Measurements from ENCODE around the gene N4BP2L2. TPM values are rescaled to one million over a fixed set of nuclear protein-coding genes. Genes with fewer than 3 reads are reported as not detected.

The N4BP2L2 gene
- total and polyA plus RNA-seq, 2 experiments from 2014 or later, result 63.1 to 160 TPM

GRCh38 chr13:32548837-32549236 is 10.2 kb upstream of the N4BP2L2 start:
- H3K27ac ChIP-seq (ENCODE audit: low read depth), result no peak overlapping the region
- H4K20me1 ChIP-seq (replicated peaks; ENCODE audit: insufficient read depth), result no peaks in the 10 kb centered on the region
- no peaks in the 10 kb centered on the region for H3K9me2 ChIP-seq (ENCODE audit: insufficient read depth)
- H3F3A ChIP-seq (replicated peaks; ENCODE audit: low read depth), result no peaks in the 10 kb centered on the region
- H3K4me1 Mint-ChIP-seq, result no peaks in the 10 kb centered on the region
- H3K4me2 ChIP-seq, result no peak overlapping the region
- no peaks in the 10 kb centered on the region for H3K4me1 ChIP-seq (ENCODE audit: insufficient read depth)
- H3K36me3 Mint-ChIP-seq (ENCODE audit: low read depth), result no peaks in the 10 kb centered on the region
- DNase-seq (ENCODE audit: low spot score), result no peak
- H3K36me3 ChIP-seq (ENCODE audit: insufficient read depth), result no peaks in the 10 kb centered on the region
- no peaks in the 10 kb centered on the region for H3K79me2 ChIP-seq (replicated peaks; ENCODE audit: insufficient read depth)
- no peak overlapping the region for H3K27ac Mint-ChIP-seq
- peaks cover 4% of the 10 kb centered on the region for H3K27me3 Mint-ChIP-seq (ENCODE audit: insufficient read depth, low read depth, poor library complexity)
- no peak overlapping the region for H2AFZ ChIP-seq
- TF ChIP-seq, protein P1, sequence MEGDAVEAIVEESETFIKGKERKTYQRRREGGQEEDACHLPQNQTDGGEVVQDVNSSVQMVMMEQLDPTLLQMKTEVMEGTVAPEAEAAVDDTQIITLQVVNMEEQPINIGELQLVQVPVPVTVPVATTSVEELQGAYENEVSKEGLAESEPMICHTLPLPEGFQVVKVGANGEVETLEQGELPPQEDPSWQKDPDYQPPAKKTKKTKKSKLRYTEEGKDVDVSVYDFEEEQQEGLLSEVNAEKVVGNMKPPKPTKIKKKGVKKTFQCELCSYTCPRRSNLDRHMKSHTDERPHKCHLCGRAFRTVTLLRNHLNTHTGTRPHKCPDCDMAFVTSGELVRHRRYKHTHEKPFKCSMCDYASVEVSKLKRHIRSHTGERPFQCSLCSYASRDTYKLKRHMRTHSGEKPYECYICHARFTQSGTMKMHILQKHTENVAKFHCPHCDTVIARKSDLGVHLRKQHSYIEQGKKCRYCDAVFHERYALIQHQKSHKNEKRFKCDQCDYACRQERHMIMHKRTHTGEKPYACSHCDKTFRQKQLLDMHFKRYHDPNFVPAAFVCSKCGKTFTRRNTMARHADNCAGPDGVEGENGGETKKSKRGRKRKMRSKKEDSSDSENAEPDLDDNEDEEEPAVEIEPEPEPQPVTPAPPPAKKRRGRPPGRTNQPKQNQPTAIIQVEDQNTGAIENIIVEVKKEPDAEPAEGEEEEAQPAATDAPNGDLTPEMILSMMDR (conservative IDR thresholded peaks at IDR 0.05; ENCODE audit: low read depth in 2 of 2), result no peak
- TF ChIP-seq CREB1 (CRISPR knock-in tag; IDR thresholded peaks at IDR 0.05; ENCODE audit: low read depth) (no peak), ZNF114 (CRISPR knock-in tag; IDR thresholded peaks at IDR 0.05) (no peak), STAT1 (IDR thresholded peaks at IDR 0.05; ENCODE audit: unreplicated experiment) (no peak), EZH2phosphoT487 (IDR thresholded peaks at IDR 0.05; ENCODE audit: unreplicated experiment) (no peak), JUNB (IDR thresholded peaks at IDR 0.05; ENCODE audit: unreplicated experiment) (no peak), ZNF331 (CRISPR knock-in tag; IDR thresholded peaks at IDR 0.05; ENCODE audit: low read depth) (no peak), EZH2 (IDR thresholded peaks at IDR 0.05; ENCODE audit: low read depth, unreplicated experiment) (no peak), ZNF462 (CRISPR knock-in tag; IDR thresholded peaks at IDR 0.05) (no peak), NANOG (IDR thresholded peaks at IDR 0.05; ENCODE audit: borderline replicate concordance) (no peak)
- TF ChIP-seq, protein P2, sequence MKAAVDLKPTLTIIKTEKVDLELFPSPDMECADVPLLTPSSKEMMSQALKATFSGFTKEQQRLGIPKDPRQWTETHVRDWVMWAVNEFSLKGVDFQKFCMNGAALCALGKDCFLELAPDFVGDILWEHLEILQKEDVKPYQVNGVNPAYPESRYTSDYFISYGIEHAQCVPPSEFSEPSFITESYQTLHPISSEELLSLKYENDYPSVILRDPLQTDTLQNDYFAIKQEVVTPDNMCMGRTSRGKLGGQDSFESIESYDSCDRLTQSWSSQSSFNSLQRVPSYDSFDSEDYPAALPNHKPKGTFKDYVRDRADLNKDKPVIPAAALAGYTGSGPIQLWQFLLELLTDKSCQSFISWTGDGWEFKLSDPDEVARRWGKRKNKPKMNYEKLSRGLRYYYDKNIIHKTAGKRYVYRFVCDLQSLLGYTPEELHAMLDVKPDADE (IDR thresholded peaks at IDR 0.05), result no peak
- H3K27me3 ChIP-seq (ENCODE audit: insufficient read depth), result no peaks in the 10 kb centered on the region; the same call in 1 of the 2 replicates
- H3K4me3 Mint-ChIP-seq, result no peak overlapping the region
- no peak for ATAC-seq
- H3K4me3 ChIP-seq, result no peak overlapping the region
- H3K9me3 Mint-ChIP-seq, result no peaks in the 10 kb centered on the region

Data from GM23338 (cell line).